IMR-90 (cell line): ENCODE data around the gene DOCK2. TPM values are rescaled to one million over a fixed set of nuclear protein-coding genes. Genes with fewer than 3 reads are reported as not detected.
"Not testable (repeated sequence)": the region's sequence is repeated elsewhere in the genome, so short reads cannot be mapped to it uniquely, and the experiment has no call there.

Experiments used
- ATAC-seq: fragments of 200-7000 bp; cut with Tn5 transposase; 2 replicates; pipeline ENCODE4 v1.9.1; 2020; ENCODE audit warnings: low read depth, mild to moderate bottlenecking, moderate library complexity
- BruUV-seq: library from RNA; stranded (reverse); fragments of 400-500 nt; replicated peaks from 2 replicates; lab custom pipeline; 2021; lab: Mats Ljungman, UMichigan
- CTCF ChIA-PET: fragments of 300-600 bp; formaldehyde crosslinking; extraction: SDS; loops from one replicate; lab custom pipeline; 2021; ENCODE audit warnings: antibody characterized with exemption; lab: Yijun Ruan, JAX
- POLR2A ChIA-PET: fragments of 300-600 bp; sonication (Branson Sonifier 250); formaldehyde crosslinking; loops from one replicate; lab custom pipeline; 2022; ENCODE audit warnings: antibody characterized with exemption; ENCODE audit not compliant: unreplicated experiment; lab: Charles Lee
- DNase-seq: peaks from one replicate; pipeline ENCODE4 v3.0.0; 2013
- H2AFZ ChIP-seq: replicated peaks from 2 replicates; pipeline ENCODE3; 2013; ENCODE audit warnings: low read length, mild to moderate bottlenecking; ENCODE audit not compliant: poor library complexity
- H2AK5ac ChIP-seq: 2 replicates; pipeline ENCODE4 v1.6.1; 2013; ENCODE audit warnings: low read depth, low read length, inconsistent platforms
- H2AK9ac ChIP-seq: replicated peaks from 2 replicates; pipeline ENCODE3; 2013; ENCODE audit warnings: mild to moderate bottlenecking, low read depth, low read length, moderate library complexity; ENCODE audit not compliant: poor library complexity
- H2BK120ac ChIP-seq: 2 replicates; pipeline ENCODE4 v1.6.1; 2013; ENCODE audit warnings: low read depth, low read length, inconsistent platforms
- H2BK15ac ChIP-seq: 3 replicates; pipeline ENCODE4 v1.6.1; 2013; ENCODE audit warnings: low read depth, low read length, inconsistent platforms
- H2BK20ac ChIP-seq: 2 replicates; pipeline ENCODE4 v1.6.1; 2013; ENCODE audit warnings: low read depth, mild to moderate bottlenecking, inconsistent platforms, low read length, moderate library complexity
- H2BK5ac ChIP-seq: 2 replicates; pipeline ENCODE4 v1.6.1; 2013; ENCODE audit warnings: mild to moderate bottlenecking, low read depth, low read length, inconsistent platforms; ENCODE audit not compliant: poor library complexity, severe bottlenecking
- H3K14ac ChIP-seq: replicated peaks from 2 replicates; pipeline ENCODE4 v1.6.1; 2013; ENCODE audit warnings: low read depth, low read length, inconsistent platforms
- H3K18ac ChIP-seq: 2 replicates; pipeline ENCODE4 v1.6.1; 2013; ENCODE audit warnings: low read depth, low read length, control low read depth
- H3K23ac ChIP-seq: 2 replicates; pipeline ENCODE4 v1.6.1; 2013; ENCODE audit warnings: low read depth, low read length, inconsistent platforms
- H3K27ac ChIP-seq: 2 replicates; pipeline ENCODE4 v1.5.1; 2013; ENCODE audit warnings: mild to moderate bottlenecking, control low read depth, low read length; ENCODE audit not compliant: insufficient read depth
- H3K27me3 ChIP-seq: 2 replicates; pipeline ENCODE4 v1.6.1; 2013; ENCODE audit warnings: low read length; ENCODE audit not compliant: control insufficient read depth, insufficient read depth
- H3K36me3 ChIP-seq: 2 replicates; pipeline ENCODE4 v1.6.1; 2013; ENCODE audit warnings: low read length, mixed read lengths; ENCODE audit not compliant: control insufficient read depth, insufficient read depth
- H3K4ac ChIP-seq: 2 replicates; pipeline ENCODE4 v1.6.1; 2013; ENCODE audit warnings: low read depth, low read length, inconsistent platforms
- H3K4me1 ChIP-seq: 2 replicates; pipeline ENCODE4 v1.6.1; 2013; ENCODE audit warnings: low read length, mixed read lengths; ENCODE audit not compliant: control insufficient read depth, insufficient read depth
- H3K4me2 ChIP-seq: 2 replicates; pipeline ENCODE4 v1.6.1; 2013; ENCODE audit warnings: low read depth, mild to moderate bottlenecking, control low read depth, low read length, moderate library complexity
- H3K4me3 ChIP-seq: 2 replicates; pipeline ENCODE4 v1.5.1; 2013; ENCODE audit warnings: low read depth, mild to moderate bottlenecking, control low read depth, low read length, moderate library complexity; ENCODE audit not compliant: insufficient read depth
- H3K56ac ChIP-seq: 2 replicates; pipeline ENCODE4 v1.6.1; 2013; ENCODE audit warnings: low read length, inconsistent platforms; ENCODE audit not compliant: insufficient read depth; ENCODE audit errors: extremely low read depth
- H3K79me1 ChIP-seq, 2 experiments: 2 replicates each; pipeline ENCODE4 v1.6.1; 2013; ENCODE audit warnings: low read length in 2 of 2, inconsistent platforms in 1 of 2, low read depth in 1 of 2
- H3K9ac ChIP-seq: 2 replicates; pipeline ENCODE4 v1.6.1; 2013; ENCODE audit warnings: low read depth, low read length, control low read depth
- H3K9me1 ChIP-seq: 2 replicates; pipeline ENCODE4 v1.6.1; 2013; ENCODE audit warnings: low read length, inconsistent platforms; ENCODE audit not compliant: insufficient read depth
- H3K9me3 ChIP-seq: 2 replicates; pipeline ENCODE4 v1.6.1; 2013; ENCODE audit warnings: low read length; ENCODE audit not compliant: control insufficient read depth, insufficient read depth
- H4K20me1 ChIP-seq: 2 replicates; pipeline ENCODE4 v1.6.1; 2013; ENCODE audit warnings: low read length, inconsistent platforms; ENCODE audit not compliant: insufficient read depth
- H4K5ac ChIP-seq: 2 replicates; pipeline ENCODE4 v1.6.1; 2013; ENCODE audit warnings: mild to moderate bottlenecking, low read depth, low read length, control low read depth
- H4K8ac ChIP-seq, 2 experiments: 2 replicates each; pipeline ENCODE4 v1.6.1; 2013; ENCODE audit warnings: low read depth in 2 of 2, low read length in 2 of 2, control low read depth in 1 of 2, inconsistent platforms in 1 of 2
- H4K91ac ChIP-seq: 2 replicates; pipeline ENCODE4 v1.6.1; 2013; ENCODE audit warnings: low read depth, low read length, inconsistent platforms; ENCODE audit not compliant: insufficient read depth
- WGBS, 2 experiments: methylation state at CpG; one replicate each; pipeline versions ENCODE4 v1.1.5 to v1.1.7; 2013; ENCODE audit warnings: missing lambda C conversion rate in 2 of 2; ENCODE audit not compliant: insufficient read length in 1 of 2; ENCODE audit errors: extremely low coverage in 2 of 2; 5-methylcytosine and 5-hydroxymethylcytosine counted together
- dilution Hi-C: fragments of 300-500 bp; cut with HindIII; formaldehyde crosslinking; loops from one replicate; pipeline ENCODE4 v1.14.3; 2018; ENCODE audit warnings: low sequenced_read_pairs; ENCODE audit not compliant: unreplicated experiment
- in situ Hi-C: fragments of 300-500 bp; cut with MboI; formaldehyde crosslinking; loops from 3 replicates; pipeline ENCODE4 v1.14.3; 2019; ENCODE audit warnings: low sequenced_read_pairs, inconsistent platforms, mixed read lengths
- intact Hi-C: fragments of 100-400 bp; cut with micrococcal nuclease; formaldehyde crosslinking; loops from 2 replicates; pipeline ENCODE4 v1.10.0; 2022
- polyA plus RNA-seq, 3 experiments: library from polyadenylated mRNA; depleted of rRNA; stranded (reverse); fragments of >200 nt; gene quantifications; 2 replicates each; pipeline ENCODE4 v1.2.3, GENCODE V29; 2012; ENCODE audit warnings: low replicate concordance in 1 of 3
- total RNA-seq: library from RNA; depleted of rRNA; stranded (reverse); fragments of >200 nt; gene quantifications from 2 replicates; pipeline ENCODE4 v1.2.3, GENCODE V29; 2012

The DOCK2 gene
- total and polyA plus RNA-seq, 2 of the 4 experiments (the other 2 are of a cell fraction) = 0.72 to 3.0 TPM

DNA sequence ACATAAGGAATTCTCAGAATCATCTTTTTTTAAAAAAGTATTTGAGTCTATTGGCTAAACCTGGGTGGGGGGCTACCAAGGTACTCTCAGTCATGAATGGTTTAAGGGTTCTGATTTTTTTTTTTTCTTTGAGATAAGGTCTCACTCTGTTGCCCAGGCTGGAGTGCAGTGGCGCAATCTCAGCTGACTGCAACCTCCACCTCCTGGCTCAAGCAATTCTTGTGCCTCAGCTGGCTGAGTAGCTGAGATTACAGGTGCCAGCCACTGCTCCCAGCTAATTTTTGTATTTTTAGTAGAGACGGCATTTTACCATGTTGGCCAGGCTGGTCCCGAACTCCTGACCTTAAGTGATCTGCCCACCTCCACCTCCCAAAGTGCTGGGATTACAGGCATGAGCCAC lies 171.8 kb downstream of the DOCK2 start:
- H4K20me1 ChIP-seq, H3K4ac ChIP-seq, H4K8ac ChIP-seq, H3K4me1 ChIP-seq, H2BK15ac ChIP-seq, H3K79me1 ChIP-seq, H3K14ac ChIP-seq, H2BK120ac ChIP-seq, POLR2A ChIA-PET, ATAC-seq, H2AFZ ChIP-seq, H3K27ac ChIP-seq, H2BK20ac ChIP-seq, H3K9me1 ChIP-seq, H3K23ac ChIP-seq, H4K5ac ChIP-seq, BruUV-seq, H4K91ac ChIP-seq, H3K4me2 ChIP-seq, H3K18ac ChIP-seq, H2AK5ac ChIP-seq, H3K27me3 ChIP-seq, H3K9me3 ChIP-seq, H3K9ac ChIP-seq, in situ Hi-C loops, H3K36me3 ChIP-seq, DNase-seq, dilution Hi-C loops, H2AK9ac ChIP-seq, H3K56ac ChIP-seq, H2BK5ac ChIP-seq, H3K4me3 ChIP-seq: not testable (repeated sequence)
- WGBS, 2 experiments = 100% methylated on average over 1 of the region's 3 CpGs; no CpG with 5 or more reads in 1 of the 2 experiments
- CTCF ChIA-PET = interaction anchor here (1.0 kb wide), 1 partner anchor 171 kb away, joined by 4 read pairs; the partner anchor contains the start of gene INSYN2B
- intact Hi-C loops = loop anchor here (10.0 kb wide), 3 partner anchors 136 to 1234 kb away; partner anchors contain the start of genes PANK3 and SPDL1
